Activated B cell treated with CpG ODN at 0.5 μM for 24 hours (primary cell): ENCODE measurements around the gene PLCH1. TPM values are rescaled to one million over a fixed set of nuclear protein-coding genes. Genes with fewer than 3 reads are reported as not detected.

Experiments
- ATAC-seq: fragments of 200-7000 bp; cut with Tn5 transposase; one replicate; pipeline ENCODE4 v1.10.0; 2021; ENCODE audit warnings: low read depth, mild to moderate bottlenecking, moderate library complexity
- CTCF ChIA-PET: fragments of 350-600 bp; sonication (Branson Sonifier 250); formaldehyde crosslinking; loops from one replicate; lab custom pipeline; 2021; ENCODE audit warnings: antibody characterized with exemption; lab: Charles Lee
- POLR2A ChIA-PET: fragments of 350-600 bp; sonication (Branson Sonifier 250); formaldehyde crosslinking; loops from one replicate; lab custom pipeline; 2021; ENCODE audit warnings: antibody characterized with exemption; lab: Charles Lee
- DNase-seq: peaks from one replicate; pipeline ENCODE4 v3.0.0; 2022
- H3K27ac Mint-ChIP-seq: one replicate; pipeline ENCODE4 v1.8.0; 2020; ENCODE audit warnings: mixed read lengths
- H3K27me3 Mint-ChIP-seq: one replicate; pipeline ENCODE4 v1.8.0; 2021; ENCODE audit warnings: mixed read lengths
- H3K36me3 Mint-ChIP-seq: one replicate; pipeline ENCODE4 v1.8.0; 2021; ENCODE audit warnings: low read depth, mixed read lengths
- H3K4me1 Mint-ChIP-seq: one replicate; pipeline ENCODE4 v1.8.0; 2021; ENCODE audit warnings: mixed read lengths
- H3K4me3 Mint-ChIP-seq: one replicate; pipeline ENCODE4 v1.8.0; 2020; ENCODE audit warnings: mild to moderate bottlenecking, mixed read lengths
- H3K9me3 Mint-ChIP-seq: one replicate; pipeline ENCODE4 v1.8.0; 2020; ENCODE audit warnings: mixed read lengths
- CTCF ChIP-seq: fragments of 200-600 bp; IDR thresholded peaks from one replicate; pipeline ENCODE4 v1.8.0; 2022; ENCODE audit warnings: antibody characterized with exemption, mild to moderate bottlenecking
- intact Hi-C: fragments of 100-400 bp; cut with micrococcal nuclease; formaldehyde crosslinking; loops from one replicate; pipeline ENCODE4 v1.15.1; 2024
- total RNA-seq: library from RNA; stranded (reverse); gene quantifications from 2 replicates; pipeline ENCODE4 v1.2.3, GENCODE V29; 2022

Gene PLCH1
- total RNA-seq, 1 donor from 2014 or later, result 0.27 TPM

- Mint-ChIP-seq H3K27me3 (no peaks in the 10 kb centered on the region), H3K27ac (no peak overlapping the region), H3K4me3 (no peak overlapping the region), H3K9me3 (no peaks in the 10 kb centered on the region), H3K4me1 (no peaks in the 10 kb centered on the region), H3K36me3 (no peaks in the 10 kb centered on the region)
- no peak for TF ChIP-seq CTCF
- ChIA-PET CTCF (no interaction called here), POLR2A (no interaction called here)
- ATAC-seq, result no peak
- DNase-seq, result no peak
- intact Hi-C loops, result no loop called here
These were observed 295.1 kb downstream of the PLCH1 start for GRCh38 chr3:155449613-155450267.

GRCh38 chr3:155448531-155448930, 296.3 kb downstream of the PLCH1 start:
- Mint-ChIP-seq H3K36me3 (no peaks in the 10 kb centered on the region), H3K27me3 (no peaks in the 10 kb centered on the region), H3K9me3 (no peaks in the 10 kb centered on the region), H3K27ac (no peak overlapping the region), H3K4me3 (no peak overlapping the region), H3K4me1 (no peaks in the 10 kb centered on the region)
- TF ChIP-seq CTCF, result no peak
- CTCF ChIA-PET, result no interaction called here
- ATAC-seq (no peak), DNase-seq (no peak)
- POLR2A ChIA-PET, result no interaction called here
- intact Hi-C loops, result no loop called here

GRCh38 chr3:155446366-155446765, 298.5 kb downstream of the PLCH1 start:
- intact Hi-C loops, result no loop called here
- TF ChIP-seq CTCF, result no peak
- no peaks in the 10 kb centered on the region for H3K27me3 Mint-ChIP-seq
- DNase-seq (no peak), ATAC-seq (no peak)
- ChIA-PET CTCF (no interaction called here), POLR2A (no interaction called here)
- H3K36me3 Mint-ChIP-seq, result no peaks in the 10 kb centered on the region
- H3K4me3 Mint-ChIP-seq, result no peak overlapping the region
- H3K27ac Mint-ChIP-seq, result no peak overlapping the region
- H3K4me1 Mint-ChIP-seq, result no peaks in the 10 kb centered on the region
- no peaks in the 10 kb centered on the region for H3K9me3 Mint-ChIP-seq

- no peaks in the 10 kb centered on the region for H3K4me1 Mint-ChIP-seq
- H3K27me3 Mint-ChIP-seq, result no peaks in the 10 kb centered on the region
- no peaks in the 10 kb centered on the region for H3K9me3 Mint-ChIP-seq
- ATAC-seq, result no peak
- TF ChIP-seq CTCF, result no peak
- ChIA-PET CTCF (no interaction called here), POLR2A (no interaction called here)
- H3K36me3 Mint-ChIP-seq, result no peaks in the 10 kb centered on the region
- no peak for DNase-seq
- H3K4me3 Mint-ChIP-seq, result no peak overlapping the region
- intact Hi-C loops, result no loop called here
- H3K27ac Mint-ChIP-seq, result no peak overlapping the region
These were observed 300.1 kb downstream of the PLCH1 start for GRCh38 chr3:155444771-155445170.

GRCh38 chr3:155443815-155444214, 301.1 kb downstream of the PLCH1 start:
- intact Hi-C loops, result no loop called here
- ChIA-PET POLR2A (no interaction called here), CTCF (no interaction called here)
- no peak overlapping the region for H3K27ac Mint-ChIP-seq
- TF ChIP-seq CTCF, result no peak
- no peak overlapping the region for H3K4me3 Mint-ChIP-seq
- H3K27me3 Mint-ChIP-seq, result no peaks in the 10 kb centered on the region
- H3K4me1 Mint-ChIP-seq, result no peaks in the 10 kb centered on the region
- no peak for ATAC-seq
- no peaks in the 10 kb centered on the region for H3K9me3 Mint-ChIP-seq
- no peaks in the 10 kb centered on the region for H3K36me3 Mint-ChIP-seq
- DNase-seq, result no peak
